ENCODE data around the gene KPTN.

KPTN gene

GRCh38 chr19:47508721-47509120 is 24.7 kb upstream of the KPTN start:
- no peak for DNase-seq

GRCh38 chr19:47507924-47508553 is 24.0 kb upstream of the KPTN start:
- DNase-seq, result no peak

- no peak for DNase-seq
Observed at GRCh38 chr19:47507012-47507411, 23.0 kb upstream of the KPTN start.

DNA sequence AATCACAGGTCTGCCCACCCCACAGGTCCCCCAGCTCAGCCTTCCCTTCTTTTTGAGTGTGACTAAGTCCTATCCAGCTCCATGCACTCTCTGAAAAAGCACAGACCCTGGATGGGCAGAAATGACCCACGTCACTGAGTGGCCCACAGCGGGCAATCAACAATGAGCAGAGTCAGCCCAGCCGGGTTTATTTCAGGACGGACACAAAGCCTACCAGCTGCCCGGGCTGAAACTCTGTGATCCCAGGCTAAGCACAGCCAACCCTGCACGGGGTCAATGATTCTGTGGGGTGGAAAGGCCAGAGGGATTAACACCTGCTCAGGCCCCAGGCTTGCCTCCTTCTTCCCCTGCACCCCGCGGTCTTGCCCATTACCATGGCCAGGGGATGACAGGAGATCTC is 22.4 kb upstream of the KPTN start:
- DNase-seq, result no peak

GRCh38 chr19:47505506-47505905 is 21.5 kb upstream of the KPTN start:
- DNase-seq, result no peak

DNA sequence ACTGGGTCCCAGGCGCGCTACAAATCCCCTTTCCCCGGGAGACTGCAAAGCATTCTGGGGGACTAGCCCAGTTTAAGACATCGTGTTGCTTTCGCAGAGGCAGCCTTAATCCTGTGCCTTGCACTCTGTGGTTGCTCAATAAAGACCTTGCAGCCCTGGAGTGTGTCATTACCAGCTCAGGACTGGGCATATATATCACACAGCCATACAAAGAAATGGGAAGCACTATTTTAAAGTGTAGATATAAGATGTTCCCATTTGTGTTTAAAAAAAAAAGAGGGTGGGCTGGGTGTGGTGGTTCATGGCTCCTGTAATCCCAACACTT is 19.8 kb upstream of the KPTN start:
- DNase-seq, result no peak

DNA sequence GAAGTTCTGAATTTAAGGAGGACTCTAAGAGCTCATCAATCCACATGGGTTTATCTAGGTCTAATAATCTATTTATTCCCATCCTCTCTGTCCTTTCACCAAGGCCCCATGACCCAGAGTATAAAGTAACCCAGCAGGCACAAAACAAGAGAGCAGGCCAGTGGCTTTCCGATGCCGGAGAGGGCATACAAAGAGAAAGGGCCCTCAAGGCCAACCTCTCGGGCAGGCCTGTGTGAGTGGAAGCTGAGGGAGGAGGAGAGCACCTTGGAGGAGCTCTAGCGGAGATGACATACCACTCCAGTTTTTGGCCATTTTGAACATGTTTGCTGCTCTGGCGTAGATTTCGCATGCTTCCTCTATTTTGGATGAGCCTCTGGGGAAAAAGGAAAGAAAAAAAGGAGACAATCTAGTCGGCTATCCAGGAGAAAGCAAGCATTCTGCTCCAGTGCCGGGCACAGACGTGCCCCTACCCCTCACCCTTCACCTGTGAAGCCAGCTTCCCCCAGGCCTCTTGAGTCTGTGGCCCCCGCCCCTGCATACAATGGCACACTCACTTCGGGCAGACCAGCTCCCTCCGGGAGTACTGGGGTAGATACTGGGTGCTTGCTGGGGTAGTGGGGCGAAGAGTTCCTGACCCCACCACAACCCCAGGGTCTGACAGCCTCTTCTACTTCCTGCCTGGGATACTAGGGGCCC is 19.3 kb upstream of the KPTN start:
- DNase-seq, result no peak

- no peak for DNase-seq
Observed at GRCh38 chr19:47499863-47500830, 16.1 kb upstream of the KPTN start.

GRCh38 chr19:47499371-47499770 is 15.4 kb upstream of the KPTN start:
- no peak for DNase-seq

DNA sequence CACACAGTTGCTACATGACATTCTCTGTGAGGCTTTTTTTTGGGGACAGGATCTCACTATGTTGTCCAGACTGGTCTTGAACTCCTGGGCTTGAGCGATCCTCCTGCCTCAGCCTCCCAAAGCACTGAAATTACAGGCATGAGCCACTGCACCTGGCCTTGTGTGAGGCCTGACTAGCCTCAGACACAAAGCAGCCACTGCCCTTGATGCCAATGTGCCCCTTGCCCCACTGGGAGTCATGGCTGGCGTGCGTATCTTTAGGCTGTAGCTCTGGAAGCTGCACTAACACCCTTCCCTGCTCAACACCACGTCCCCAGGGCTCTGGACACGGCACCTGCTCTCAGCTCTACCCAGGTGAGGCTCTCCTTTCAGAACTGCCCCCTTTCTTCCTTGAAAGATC is 14.5 kb upstream of the KPTN start:
- no peak for DNase-seq

- no peak for DNase-seq
Observed at GRCh38 chr19:47497821-47498520, 14.0 kb upstream of the KPTN start.

GRCh38 chr19:47497050-47497766 is 13.2 kb upstream of the KPTN start:
- DNase-seq, result no peak

GRCh38 chr19:47495478-47496372 is 11.7 kb upstream of the KPTN start:
- no peak for DNase-seq

GRCh38 chr19:47494729-47495128 is 10.7 kb upstream of the KPTN start:
- DNase-seq, result no peak

DNA sequence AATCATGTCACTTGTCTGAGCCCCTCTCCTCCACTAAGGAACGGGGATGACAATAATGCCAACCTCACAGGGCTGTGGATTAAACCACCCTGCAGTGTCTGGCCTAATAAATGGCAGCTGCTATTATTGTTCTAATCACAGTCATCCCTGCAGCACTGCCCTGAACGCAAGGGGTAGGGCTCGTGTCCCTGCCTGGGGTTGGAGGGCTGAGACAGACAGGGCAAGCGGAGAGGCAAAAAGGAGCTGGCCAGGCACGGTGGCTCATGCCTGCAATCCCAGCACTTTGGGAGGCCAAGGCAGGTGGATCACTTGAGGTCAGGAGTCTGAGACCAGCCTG is 10.2 kb upstream of the KPTN start:
- DNase-seq, result no peak

GRCh38 chr19:47493378-47494210 is 9.6 kb upstream of the KPTN start:
- DNase-seq, result no peak

DNA sequence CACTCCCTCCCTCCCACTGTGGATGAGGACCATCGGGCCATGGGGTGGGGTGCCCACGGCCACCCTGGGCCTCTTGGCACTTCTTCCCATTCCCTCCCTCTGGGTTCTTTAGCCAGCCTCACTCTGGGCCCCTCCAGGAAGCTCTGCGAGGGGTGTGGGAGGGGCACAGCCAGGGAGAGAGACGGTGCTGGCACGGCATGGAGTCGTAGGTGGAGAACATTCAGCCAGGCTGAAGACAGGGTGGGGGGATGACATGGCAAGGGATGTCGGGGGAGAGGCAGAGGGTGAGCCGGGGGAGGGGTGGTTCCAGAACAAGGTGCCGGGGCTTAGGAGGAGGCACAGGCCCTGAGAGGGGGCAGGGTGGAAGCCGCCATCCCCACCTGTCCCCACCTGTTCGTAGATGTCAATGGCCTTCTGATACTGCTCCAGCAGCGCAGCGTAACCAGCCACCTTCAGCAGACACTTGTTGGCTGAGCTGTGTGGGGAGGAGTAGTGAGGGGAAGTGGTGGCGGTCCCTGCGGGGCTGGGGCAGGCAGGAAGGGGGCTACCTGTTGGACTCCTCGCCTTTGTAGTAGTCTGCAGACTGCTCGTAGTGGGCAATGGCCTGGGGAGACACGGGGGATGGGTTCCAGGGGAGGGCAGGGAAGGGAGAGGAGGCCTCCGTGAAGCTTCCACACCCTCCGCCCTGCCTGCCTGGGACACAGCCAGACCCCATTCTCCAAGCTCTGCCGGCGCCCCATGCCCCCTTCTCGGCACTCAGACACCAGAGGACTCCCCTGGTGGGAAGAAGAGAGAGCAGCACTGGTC is 8.8 kb upstream of the KPTN start:
- DNase-seq, result no peak

DNA sequence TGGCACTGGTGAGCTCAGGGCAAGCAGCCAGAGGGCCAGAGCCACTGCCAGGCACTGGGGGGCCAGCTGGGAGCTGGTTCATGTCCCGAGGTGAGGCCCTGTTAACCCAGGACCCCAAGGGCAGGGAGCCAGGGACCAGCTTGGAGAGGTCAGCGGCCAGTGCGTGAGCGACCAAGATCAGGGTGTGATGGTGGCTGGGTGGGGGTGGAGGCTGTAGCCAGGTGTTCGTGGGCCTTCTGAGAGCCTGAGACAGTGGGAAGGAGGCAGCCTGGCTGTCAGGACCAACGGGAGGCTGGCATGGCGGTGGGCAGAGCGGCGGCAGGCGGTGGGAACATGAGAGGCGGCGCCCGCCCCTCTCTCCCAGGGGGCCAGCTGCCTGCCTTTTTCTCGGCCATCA is 8.1 kb upstream of the KPTN start:
- DNase-seq, result no peak

- DNase-seq, result no peak
Observed at GRCh38 chr19:47491358-47492136, 7.5 kb upstream of the KPTN start.
